Measurements from ENCODE around the gene GPT2.

Gene GPT2

DNA sequence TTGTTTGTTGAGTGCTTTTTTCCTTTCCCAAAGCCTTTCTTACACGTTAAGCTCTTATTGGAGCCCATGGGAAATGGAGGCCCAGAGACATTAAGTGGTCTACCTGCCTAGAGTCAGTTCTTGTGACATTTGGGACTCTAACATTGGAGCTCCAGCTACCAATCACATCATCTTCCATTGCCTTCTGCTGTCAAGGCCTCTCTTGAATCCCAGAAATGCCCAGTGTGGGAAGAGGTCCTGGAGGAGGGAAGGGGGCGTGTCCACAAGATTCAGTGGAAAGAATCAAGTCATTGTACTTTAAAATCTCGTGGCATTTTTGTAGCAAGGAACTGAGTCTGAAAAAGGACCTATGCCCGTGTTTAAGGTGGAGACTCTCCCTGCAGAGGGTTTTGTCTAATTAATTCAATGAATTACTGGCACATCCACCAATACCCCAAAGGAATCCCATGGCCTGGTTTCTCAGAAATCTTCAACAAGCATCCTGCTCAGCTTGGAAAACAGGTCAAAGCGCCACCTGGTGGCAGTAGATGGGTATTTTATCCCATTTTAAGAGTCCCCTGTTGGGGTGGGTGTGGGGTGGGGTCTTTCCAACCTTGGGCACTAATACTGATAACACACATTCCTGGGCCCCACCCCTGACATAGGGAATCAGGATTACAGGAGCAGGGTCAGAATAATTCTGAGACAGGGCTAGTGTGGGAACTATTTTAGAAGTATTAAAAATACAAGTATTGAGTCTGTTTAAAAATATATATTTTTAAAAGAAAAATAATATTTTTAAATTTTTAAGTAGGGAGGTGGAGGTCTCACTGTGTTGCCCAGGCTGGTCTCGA lies 24.6 kb downstream of the GPT2 start:
- Mint-ChIP-seq H3K4me3 (no peak overlapping the region), H3K9me3 (no peaks in the 10 kb centered on the region), H3K27ac (no peak overlapping the region), H3K4me1 (ENCODE audit: low read depth in 2 of 2) (no peaks in the 10 kb centered on the region), H3K27me3 (no peaks in the 10 kb centered on the region), H3K36me3 (ENCODE audit: insufficient read depth) (no peaks in the 10 kb centered on the region)
- ATAC-seq (replicated peaks) (peak; percentile 51), DNase-seq (peak; percentile 43 to 50 (median 43))

DNA sequence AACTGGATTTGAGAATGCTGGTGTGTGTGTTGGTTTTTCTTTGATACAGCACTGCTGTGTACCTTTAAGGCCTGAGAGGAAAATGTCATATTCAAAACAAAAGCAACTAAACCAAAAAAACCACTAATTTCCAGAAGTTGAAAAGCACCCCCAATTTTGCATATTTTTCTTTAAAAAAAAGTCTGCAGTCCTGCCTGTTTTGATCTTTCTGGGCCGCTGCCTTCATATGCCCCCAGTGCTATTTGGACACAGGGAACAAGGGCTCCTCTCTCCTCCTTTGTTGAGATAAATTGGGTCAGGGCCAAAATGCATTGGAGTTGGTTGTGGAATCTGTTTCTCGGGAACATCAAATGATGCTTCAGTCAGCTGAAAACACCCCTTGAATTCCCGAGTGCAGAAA lies 26.9 kb downstream of the GPT2 start:
- H3K27ac Mint-ChIP-seq, result no peak overlapping the region
- H3K27me3 Mint-ChIP-seq, result no peaks in the 10 kb centered on the region
- no peak overlapping the region for H3K4me3 Mint-ChIP-seq
- H3K9me3 Mint-ChIP-seq, result no peaks in the 10 kb centered on the region
- no peak for ATAC-seq (replicated peaks)
- no peaks in the 10 kb centered on the region for H3K36me3 Mint-ChIP-seq (ENCODE audit: insufficient read depth)
- H3K4me1 Mint-ChIP-seq (ENCODE audit: low read depth in 2 of 2), result no peaks in the 10 kb centered on the region
- DNase-seq, result no peak

DNA sequence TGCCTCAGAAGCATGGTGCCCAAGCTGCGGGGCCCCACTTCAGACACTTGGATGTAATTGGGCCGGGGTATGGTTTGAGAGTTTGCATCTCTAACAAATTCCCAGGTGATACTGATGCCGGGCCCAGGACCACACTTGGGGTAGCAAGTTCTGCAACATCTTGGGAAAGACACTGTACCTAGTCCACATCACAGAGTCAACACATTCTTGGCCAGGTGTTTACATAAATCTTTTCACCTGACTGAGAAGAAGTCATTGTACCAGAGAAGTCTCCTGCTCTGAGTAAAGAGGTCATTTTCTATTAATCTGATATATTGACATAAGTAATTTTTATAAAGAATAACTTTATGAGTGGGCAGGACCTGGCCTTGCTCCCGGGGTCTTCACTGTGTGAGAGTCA lies 27.5 kb downstream of the GPT2 start:
- no peak overlapping the region for H3K4me3 Mint-ChIP-seq
- no peaks in the 10 kb centered on the region for H3K4me1 Mint-ChIP-seq (ENCODE audit: low read depth in 2 of 2)
- no peaks in the 10 kb centered on the region for H3K27me3 Mint-ChIP-seq
- H3K27ac Mint-ChIP-seq, result no peak overlapping the region
- no peaks in the 10 kb centered on the region for H3K36me3 Mint-ChIP-seq (ENCODE audit: insufficient read depth)
- ATAC-seq (replicated peaks) (no peak), DNase-seq (no peak)
- H3K9me3 Mint-ChIP-seq, result no peaks in the 10 kb centered on the region

DNA sequence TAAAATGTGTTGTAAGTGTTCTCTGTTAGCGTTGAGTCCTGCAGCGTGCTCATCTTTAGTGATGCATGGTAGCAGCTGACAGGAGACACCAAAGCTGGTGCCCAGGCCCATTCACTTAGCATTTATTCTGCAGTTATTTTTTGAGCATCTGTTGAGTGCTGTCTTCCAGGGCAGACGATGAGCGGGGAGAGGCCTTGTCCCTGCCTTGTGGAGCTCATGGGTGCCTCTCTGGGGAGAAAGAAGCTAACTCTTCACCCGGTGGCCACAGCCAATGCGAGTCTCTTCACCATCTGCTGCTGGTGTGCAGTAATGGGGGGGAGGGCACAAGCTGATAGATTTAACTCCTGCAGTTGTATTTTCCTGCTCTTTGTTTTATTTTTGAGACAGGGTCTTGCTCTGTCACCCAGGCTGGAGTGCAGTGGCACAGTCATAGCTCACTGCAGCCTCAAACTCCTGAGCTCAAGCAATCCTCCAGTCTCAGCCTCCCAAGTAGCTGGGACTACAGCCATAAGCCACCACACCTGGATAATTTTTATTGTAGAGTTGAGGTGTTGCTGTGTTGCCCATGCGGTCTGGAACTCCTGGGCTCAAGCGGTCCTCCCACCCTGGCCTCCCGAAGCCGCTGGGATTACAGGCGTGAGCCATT lies 30.5 kb downstream of the GPT2 start:
- no peaks in the 10 kb centered on the region for H3K4me1 Mint-ChIP-seq (ENCODE audit: low read depth in 2 of 2)

DNA sequence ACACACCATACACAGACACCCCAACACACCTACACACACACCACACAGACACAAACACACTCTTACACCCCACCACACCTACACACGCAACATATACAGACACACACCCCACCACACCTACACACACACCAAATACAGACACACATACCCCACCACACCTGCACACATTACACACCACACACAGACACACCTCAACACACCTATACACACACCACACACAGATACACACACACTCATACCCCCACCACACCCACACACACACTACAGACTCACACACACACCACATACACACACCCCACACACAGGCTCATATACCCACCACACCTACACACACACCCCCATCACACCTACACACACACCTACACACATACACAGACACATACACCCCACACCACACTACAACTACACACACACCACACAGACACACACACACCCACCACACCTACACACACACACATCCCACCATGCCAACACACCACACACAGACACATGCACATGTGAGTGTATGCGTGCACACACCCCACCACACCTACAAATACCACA lies 31.4 kb downstream of the GPT2 start:
- DNase-seq, result no peak
- no peaks in the 10 kb centered on the region for H3K4me1 Mint-ChIP-seq (ENCODE audit: low read depth in 2 of 2)
- no peaks in the 10 kb centered on the region for H3K27me3 Mint-ChIP-seq
- no peak overlapping the region for H3K4me3 Mint-ChIP-seq
- ATAC-seq (replicated peaks), result no peak
- H3K36me3 Mint-ChIP-seq (ENCODE audit: insufficient read depth), result peaks cover 2% of the 10 kb centered on the region
- no peaks in the 10 kb centered on the region for H3K9me3 Mint-ChIP-seq
- no peak overlapping the region for H3K27ac Mint-ChIP-seq

More for the DNA sequence above, 30.5 kb downstream of the GPT2 start:
- Mint-ChIP-seq H3K27me3 (no peaks in the 10 kb centered on the region), H3K9me3 (no peaks in the 10 kb centered on the region), H3K36me3 (ENCODE audit: insufficient read depth) (peaks cover 2% of the 10 kb centered on the region), H3K4me3 (no peak overlapping the region), H3K27ac (no peak overlapping the region)
- ATAC-seq (replicated peaks) (no peak), DNase-seq (no peak)

DNA sequence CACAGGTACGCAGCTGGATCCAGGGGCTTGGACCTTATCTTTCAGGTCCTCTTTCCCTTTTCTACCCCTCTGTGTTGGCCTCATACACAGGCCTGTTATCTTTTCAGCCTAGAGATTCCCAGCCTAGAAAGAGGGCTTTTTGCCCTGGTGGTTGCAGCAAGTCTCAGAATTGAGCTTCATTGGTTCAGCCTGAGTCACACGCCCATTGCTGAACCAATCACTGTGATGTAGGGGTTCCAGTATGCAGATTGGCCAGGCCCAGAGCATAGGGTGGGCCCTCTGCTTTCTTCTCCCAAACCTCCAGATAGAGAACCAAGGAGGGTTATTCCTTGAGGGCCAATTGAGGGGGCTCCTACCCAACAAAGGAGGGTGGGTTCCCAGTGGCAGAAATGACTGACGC lies 32.8 kb downstream of the GPT2 start:
- Mint-ChIP-seq H3K27ac (no peak overlapping the region), H3K4me3 (no peak overlapping the region), H3K27me3 (no peaks in the 10 kb centered on the region), H3K4me1 (ENCODE audit: low read depth in 2 of 2) (no peaks in the 10 kb centered on the region), H3K9me3 (no peaks in the 10 kb centered on the region), H3K36me3 (ENCODE audit: insufficient read depth) (peaks cover 2% of the 10 kb centered on the region)
- no peak for ATAC-seq (replicated peaks)
- DNase-seq, result no peak

DNA sequence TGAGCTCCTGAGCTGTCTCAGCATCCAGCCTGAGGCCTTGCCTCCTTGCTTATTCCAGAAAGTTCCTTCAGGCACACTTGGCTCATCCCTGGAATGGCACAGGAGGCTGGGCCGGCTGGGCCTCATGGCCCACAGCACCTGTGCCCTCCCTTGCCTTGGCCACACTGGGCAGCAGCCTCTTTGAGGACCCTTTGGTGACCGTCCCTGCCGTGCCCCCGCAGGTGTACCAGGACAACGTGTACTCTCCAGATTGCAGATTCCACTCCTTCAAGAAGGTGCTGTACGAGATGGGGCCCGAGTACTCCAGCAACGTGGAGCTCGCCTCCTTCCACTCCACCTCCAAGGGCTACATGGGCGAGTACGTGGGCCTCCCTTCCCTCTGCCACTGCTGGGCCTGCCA lies 34.2 kb downstream of the GPT2 start:
- Mint-ChIP-seq H3K27me3 (no peaks in the 10 kb centered on the region), H3K27ac (no peak overlapping the region), H3K4me1 (ENCODE audit: low read depth in 2 of 2) (no peaks in the 10 kb centered on the region), H3K9me3 (no peaks in the 10 kb centered on the region), H3K4me3 (no peak overlapping the region), H3K36me3 (ENCODE audit: insufficient read depth) (peaks cover 2% of the 10 kb centered on the region)
- no peak for DNase-seq
- ATAC-seq (replicated peaks), result no peak

DNA sequence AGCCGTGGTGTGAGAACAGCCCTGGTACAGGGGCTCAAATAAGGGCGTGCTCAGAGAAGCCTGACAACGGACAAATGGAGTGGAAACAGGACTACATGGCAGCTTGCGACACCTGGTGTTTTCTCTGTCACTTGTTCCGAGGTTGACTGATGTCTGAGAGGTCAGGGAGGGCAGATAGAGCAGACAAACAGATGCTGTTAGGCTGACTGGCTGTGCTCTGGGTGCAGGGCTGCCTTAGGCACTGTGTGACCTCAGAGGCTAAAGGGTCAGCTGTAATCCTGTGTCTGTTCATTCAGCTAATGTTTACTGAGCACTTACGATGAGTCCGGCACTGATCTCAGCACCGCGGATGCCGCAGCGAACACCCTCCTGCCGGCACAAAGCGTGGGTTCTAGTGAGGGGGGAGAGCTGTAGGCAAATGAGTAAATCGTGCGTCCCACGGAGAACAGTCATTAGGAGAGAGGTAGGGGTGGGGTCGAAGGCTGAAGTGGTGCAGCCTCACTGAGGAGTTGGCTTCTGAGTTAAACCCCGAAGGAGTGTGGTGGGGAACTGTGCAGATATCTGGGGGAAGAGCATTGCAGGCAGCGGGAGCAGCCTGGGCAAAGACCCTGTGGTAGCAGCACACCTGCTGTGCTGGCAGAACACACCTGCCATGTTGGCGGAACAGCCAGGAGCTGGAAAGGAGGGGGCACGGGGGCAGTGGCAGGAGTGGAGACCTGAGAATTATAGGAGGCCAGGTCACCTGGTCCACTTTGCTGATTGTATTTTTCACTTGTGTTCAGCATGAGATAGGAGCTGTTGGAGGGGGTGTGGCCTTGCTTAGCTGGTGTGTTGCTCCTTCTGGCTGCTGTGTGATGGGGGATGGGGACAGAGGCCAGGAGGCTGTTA lies 35.0 kb downstream of the GPT2 start:
- Mint-ChIP-seq H3K36me3 (ENCODE audit: insufficient read depth) (peaks cover 5% of the 10 kb centered on the region), H3K9me3 (no peaks in the 10 kb centered on the region), H3K27ac (no peak overlapping the region), H3K4me3 (peak overlapping the region in 1 of 2 donors; percentile 46), H3K4me1 (ENCODE audit: low read depth in 2 of 2) (no peaks in the 10 kb centered on the region), H3K27me3 (no peaks in the 10 kb centered on the region)
- no peak for DNase-seq
- no peak for ATAC-seq (replicated peaks)

DNA sequence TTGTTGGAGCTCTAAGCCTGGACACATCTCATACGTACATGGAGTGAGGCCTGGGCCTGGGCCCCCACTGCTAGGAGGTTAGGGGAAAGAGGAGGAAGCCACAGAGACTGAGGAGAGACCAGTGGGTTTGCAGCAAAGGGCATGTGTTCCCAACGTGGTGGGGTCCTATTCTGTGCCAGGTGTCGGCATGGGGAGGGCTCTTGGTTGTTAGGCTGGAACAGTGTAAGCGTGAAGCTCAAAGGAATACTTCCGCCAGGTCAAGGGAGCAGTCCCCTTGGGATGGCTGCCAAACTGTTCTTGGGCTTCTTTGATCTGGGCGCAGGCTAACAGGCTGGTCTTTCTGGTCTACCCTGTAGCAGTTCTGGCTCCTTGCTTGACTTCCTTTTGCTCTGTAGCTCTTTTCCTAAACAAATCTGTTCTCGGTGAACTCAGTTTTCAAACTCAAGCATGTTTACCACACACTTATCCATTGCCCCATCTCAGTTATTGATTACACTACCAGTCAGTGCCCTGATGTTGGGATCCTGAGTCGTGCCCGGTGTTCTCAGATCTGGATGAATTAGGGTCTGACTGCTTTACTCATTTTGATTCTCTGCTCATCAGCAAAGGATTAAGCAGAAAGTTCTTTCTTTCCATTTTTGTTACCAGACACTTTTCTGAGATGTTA lies 36.4 kb downstream of the GPT2 start:
- Mint-ChIP-seq H3K9me3 (no peaks in the 10 kb centered on the region), H3K27ac (no peak overlapping the region), H3K36me3 (ENCODE audit: insufficient read depth) (peaks cover 6% of the 10 kb centered on the region), H3K27me3 (no peaks in the 10 kb centered on the region), H3K4me3 (no peak overlapping the region), H3K4me1 (ENCODE audit: low read depth in 2 of 2) (no peaks in the 10 kb centered on the region)
- no peak for DNase-seq
- ATAC-seq (replicated peaks), result no peak

DNA sequence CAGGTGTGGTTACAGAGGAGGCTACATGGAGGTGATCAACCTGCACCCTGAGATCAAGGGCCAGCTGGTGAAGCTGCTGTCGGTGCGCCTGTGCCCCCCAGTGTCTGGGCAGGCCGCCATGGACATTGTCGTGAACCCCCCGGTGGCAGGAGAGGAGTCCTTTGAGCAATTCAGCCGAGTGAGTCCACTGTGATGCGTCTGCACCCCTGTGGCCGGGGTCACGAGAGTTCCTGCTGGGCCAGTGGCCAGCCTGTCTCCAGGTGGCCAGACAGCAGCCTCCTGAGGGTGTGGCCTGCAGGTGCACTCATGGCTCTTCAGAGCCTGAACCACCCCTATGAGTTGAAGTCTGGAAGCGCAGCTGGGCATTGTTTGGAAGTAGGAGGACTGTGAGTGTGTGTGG lies 38.1 kb downstream of the GPT2 start:
- no peak for ATAC-seq (replicated peaks)
- Mint-ChIP-seq H3K36me3 (ENCODE audit: insufficient read depth) (peaks cover 6% of the 10 kb centered on the region), H3K27ac (no peak overlapping the region), H3K4me3 (no peak overlapping the region), H3K4me1 (ENCODE audit: low read depth in 2 of 2) (no peaks in the 10 kb centered on the region), H3K9me3 (no peaks in the 10 kb centered on the region), H3K27me3 (no peaks in the 10 kb centered on the region)
- no peak for DNase-seq

DNA sequence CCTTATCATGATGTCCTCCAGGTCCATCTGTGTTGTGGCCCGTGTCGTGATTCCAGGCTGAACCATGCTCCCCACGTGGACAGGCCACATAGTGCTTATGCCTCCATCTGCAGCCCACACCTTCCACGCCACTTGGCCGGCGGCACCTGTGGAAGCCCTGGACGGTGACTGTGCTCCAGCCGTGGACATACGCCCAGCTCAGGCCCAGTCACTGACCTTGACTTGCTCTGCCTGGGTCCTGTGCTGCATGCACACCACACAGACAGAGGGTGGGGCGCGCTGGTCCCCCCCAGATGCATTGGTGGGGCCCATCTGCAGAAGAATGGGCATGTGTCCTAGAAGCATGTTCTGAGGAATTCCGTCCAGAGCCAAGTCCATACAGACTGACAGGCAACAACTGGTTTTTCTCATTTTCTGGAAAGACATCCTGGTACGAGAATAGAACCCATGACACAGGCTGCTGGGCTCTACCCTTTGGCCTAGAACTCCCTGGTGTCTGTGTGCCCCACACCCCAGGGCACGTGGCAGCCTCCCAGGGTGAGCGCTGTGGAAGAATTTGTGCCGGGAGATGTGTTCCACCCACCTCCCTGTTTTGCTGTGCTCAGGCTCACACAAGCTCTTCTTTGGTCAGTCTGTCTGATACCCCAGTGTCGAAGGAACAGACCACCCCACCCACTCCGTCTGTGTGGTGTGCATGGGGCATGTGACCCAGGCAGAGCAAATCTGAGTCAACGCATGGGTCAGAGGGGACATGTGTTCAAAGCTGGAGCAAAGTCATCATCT lies 39.5 kb downstream of the GPT2 start:
- H3K9me3 Mint-ChIP-seq, result no peaks in the 10 kb centered on the region
- no peaks in the 10 kb centered on the region for H3K27me3 Mint-ChIP-seq
- ATAC-seq (replicated peaks), result no peak
- no peak overlapping the region for H3K27ac Mint-ChIP-seq
- H3K4me3 Mint-ChIP-seq, result no peak overlapping the region
- DNase-seq, result no peak
- peaks cover 3% of the 10 kb centered on the region for H3K36me3 Mint-ChIP-seq (ENCODE audit: insufficient read depth)
- H3K4me1 Mint-ChIP-seq (ENCODE audit: low read depth in 2 of 2), result no peaks in the 10 kb centered on the region

DNA sequence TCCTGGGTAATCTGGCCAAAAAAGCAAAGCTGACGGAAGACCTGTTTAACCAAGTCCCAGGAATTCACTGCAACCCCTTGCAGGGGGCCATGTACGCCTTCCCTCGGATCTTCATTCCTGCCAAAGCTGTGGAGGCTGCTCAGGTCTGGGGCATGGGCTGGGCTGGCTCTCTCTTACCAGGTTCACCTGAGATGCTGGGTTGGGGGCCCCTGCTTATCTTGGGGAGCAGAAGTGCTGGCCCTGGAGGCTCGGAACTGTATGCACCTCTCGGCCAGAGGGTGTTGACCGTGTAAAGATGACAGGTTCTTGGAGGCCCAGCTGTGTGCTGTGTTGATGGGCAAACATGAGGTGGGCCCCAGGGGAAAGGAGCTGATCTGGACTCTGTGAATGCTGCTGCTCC lies 40.2 kb downstream of the GPT2 start:
- Mint-ChIP-seq H3K36me3 (ENCODE audit: insufficient read depth) (peaks cover 3% of the 10 kb centered on the region), H3K27ac (no peak overlapping the region), H3K27me3 (no peaks in the 10 kb centered on the region), H3K4me3 (no peak overlapping the region), H3K4me1 (ENCODE audit: low read depth in 2 of 2) (peaks cover 0 to 3% of the 10 kb centered on the region in 2 donors), H3K9me3 (no peaks in the 10 kb centered on the region)
- no peak for DNase-seq
- ATAC-seq (replicated peaks), result no peak
